Omental fat pad (tissue), 4 donors: Measurements from ENCODE around the gene PSMA1. TPM values are rescaled to one million over a fixed set of nuclear protein-coding genes. Genes with fewer than 3 reads are reported as not detected.

ENCODE experiments used
- ATAC-seq: fragments of 150-250 bp; one replicate; pipeline ENCODE4 v1.9.1; 2016; ENCODE audit warnings: mild to moderate bottlenecking, moderate library complexity; ENCODE audit not compliant: low FRiP score
- DNase-seq: peaks from one replicate; pipeline ENCODE4 v3.0.0-alpha.2; 2019; ENCODE audit warnings: low spot score
- total RNA-seq, 4 donors: library from RNA; depleted of rRNA; stranded (reverse); fragments of >200 nt; gene quantifications; one replicate each; pipeline ENCODE4 v1.1.0, GENCODE V29; 2016
- TF ChIP-seq, protein P1 (sequence below), 3 donors: fragments of 450-650 bp; IDR thresholded peaks; one replicate each; pipeline ENCODE4 v1.5.1; 2016 to 2017; ENCODE audit warnings: antibody characterized with exemption in 3 of 3, mild to moderate bottlenecking in 3 of 3, moderate library complexity in 2 of 3

PSMA1 gene
- total RNA-seq, 4 donors from 2014 or later: 109 to 165 (median 133) TPM

DNA sequence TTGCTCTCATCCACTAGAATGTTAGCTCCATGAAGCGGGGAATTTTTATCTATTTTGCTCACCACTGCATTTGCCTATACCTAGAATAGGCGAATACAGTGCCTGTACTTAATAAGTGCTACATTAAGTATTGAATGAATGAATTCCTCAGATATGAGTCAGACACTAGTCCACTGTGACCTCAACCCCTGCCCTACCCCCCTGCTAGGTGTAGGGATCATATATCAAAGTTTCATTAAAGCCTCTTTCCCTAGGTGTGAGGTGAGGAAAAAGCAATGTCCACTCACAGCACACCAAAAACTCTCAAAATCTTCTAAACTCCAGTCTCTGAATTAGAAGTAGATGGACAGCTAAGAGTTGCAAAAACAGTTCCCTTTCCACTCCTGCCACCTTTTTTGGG lies 9.8 kb upstream of the PSMA1 start:
- TF ChIP-seq, protein P1, sequence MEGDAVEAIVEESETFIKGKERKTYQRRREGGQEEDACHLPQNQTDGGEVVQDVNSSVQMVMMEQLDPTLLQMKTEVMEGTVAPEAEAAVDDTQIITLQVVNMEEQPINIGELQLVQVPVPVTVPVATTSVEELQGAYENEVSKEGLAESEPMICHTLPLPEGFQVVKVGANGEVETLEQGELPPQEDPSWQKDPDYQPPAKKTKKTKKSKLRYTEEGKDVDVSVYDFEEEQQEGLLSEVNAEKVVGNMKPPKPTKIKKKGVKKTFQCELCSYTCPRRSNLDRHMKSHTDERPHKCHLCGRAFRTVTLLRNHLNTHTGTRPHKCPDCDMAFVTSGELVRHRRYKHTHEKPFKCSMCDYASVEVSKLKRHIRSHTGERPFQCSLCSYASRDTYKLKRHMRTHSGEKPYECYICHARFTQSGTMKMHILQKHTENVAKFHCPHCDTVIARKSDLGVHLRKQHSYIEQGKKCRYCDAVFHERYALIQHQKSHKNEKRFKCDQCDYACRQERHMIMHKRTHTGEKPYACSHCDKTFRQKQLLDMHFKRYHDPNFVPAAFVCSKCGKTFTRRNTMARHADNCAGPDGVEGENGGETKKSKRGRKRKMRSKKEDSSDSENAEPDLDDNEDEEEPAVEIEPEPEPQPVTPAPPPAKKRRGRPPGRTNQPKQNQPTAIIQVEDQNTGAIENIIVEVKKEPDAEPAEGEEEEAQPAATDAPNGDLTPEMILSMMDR (IDR thresholded peaks at IDR 0.05): no peak
- no peak for DNase-seq
- ATAC-seq: no peak

DNA sequence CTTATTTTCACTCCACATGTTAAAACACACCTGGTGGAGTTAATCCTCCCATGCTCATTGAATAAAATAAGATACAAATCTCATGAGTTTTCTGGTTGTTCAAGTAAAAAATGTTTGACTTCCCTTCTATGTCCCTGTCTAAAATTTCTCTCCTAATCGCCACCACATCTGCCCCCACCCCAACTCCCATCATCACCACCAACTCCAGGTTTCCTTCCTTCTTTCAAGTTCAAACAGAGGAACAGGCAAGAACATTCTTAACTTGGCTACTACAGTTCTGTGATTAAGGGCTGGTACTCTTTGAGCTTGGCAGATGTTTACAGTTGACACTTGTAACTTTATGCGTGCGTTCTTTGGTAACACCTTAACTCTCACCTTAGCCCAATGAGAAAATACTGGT lies 9.1 kb upstream of the PSMA1 start:
- ATAC-seq (no peak), DNase-seq (no peak)
- TF ChIP-seq, protein P1 (IDR thresholded peaks at IDR 0.05): no peak

- ATAC-seq: no peak
- TF ChIP-seq, protein P1 (IDR thresholded peaks at IDR 0.05): no peak
- no peak for DNase-seq
These were observed 2.6 kb upstream of the PSMA1 start for GRCh38 chr11:14522801-14523200.

DNA sequence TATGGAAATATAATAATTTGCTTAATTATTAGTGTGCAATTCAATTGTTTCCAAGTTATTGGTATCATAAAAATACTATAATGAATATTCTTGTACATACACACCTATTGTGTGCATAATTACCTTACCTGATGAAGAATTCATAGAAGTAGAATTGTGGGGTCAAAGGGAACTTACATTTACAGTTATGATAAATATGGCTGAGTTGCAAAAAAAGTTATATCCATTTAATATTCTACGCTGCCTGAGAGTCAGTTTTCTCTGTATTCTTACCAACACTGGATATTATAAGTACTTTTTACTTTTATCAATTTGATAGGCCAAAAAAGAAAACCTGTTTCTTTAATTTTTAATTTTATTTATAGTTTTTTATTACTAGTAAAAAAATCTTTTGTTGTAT lies 2.1 kb upstream of the PSMA1 start:
- no peak for DNase-seq
- no peak for ATAC-seq
- TF ChIP-seq, protein P1 (IDR thresholded peaks at IDR 0.05): no peak

GRCh38 chr11:14520747-14521151 lies 563 bp upstream of the PSMA1 start:
- TF ChIP-seq, protein P1 (IDR thresholded peaks at IDR 0.05): no peak
- DNase-seq: no peak
- ATAC-seq: no peak

DNA sequence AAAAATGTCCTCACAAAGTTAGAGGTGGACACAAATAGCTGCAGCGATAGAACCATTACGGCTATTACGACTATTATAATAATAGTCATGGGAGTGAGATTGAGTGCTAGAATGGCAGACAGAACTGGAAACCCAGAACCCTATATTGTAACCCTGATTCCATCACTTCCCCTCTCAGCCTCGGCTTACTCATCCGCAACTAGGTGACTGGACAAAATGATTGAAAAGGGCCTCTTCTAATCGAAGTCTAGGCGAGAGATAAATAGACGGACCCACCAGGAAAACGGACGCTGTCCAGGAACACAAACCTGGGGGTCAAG lies 629 bp downstream of the PSMA1 start:
- TF ChIP-seq, protein P1 (IDR thresholded peaks at IDR 0.05): no peak
- ATAC-seq (peak; percentile 21), DNase-seq (no peak)

GRCh38 chr11:14518820-14519219 lies 1.4 kb downstream of the PSMA1 start:
- ATAC-seq (no peak), DNase-seq (no peak)
- TF ChIP-seq, protein P1 (IDR thresholded peaks at IDR 0.05): no peak
